ENCODE data around the gene SPEM3. TPM values are rescaled to one million over a fixed set of nuclear protein-coding genes. Genes with fewer than 3 reads are reported as not detected.

The SPEM3 gene
- total RNA-seq, 1 donor from 2014 or later: 0.96 TPM

GRCh38 chr17:7421186-7421585, 7.5 kb upstream of the SPEM3 start:
- DNase-seq (ENCODE audit: low spot score): no peak

GRCh38 chr17:7423679-7424078, 5.0 kb upstream of the SPEM3 start:
- no peak for DNase-seq (ENCODE audit: low spot score)

GRCh38 chr17:7425316-7425715, 3.3 kb upstream of the SPEM3 start, which contains the start of gene SPEM2:
Gene SPEM2, plus strand, starts transcription at chr17:7425616. Its CDS starts 73 bp downstream, at chr17:7425689.
- DNase-seq (ENCODE audit: low spot score): no peak

GRCh38 chr17:7425756-7426155, 2.9 kb upstream of the SPEM3 start:
- no peak for DNase-seq (ENCODE audit: low spot score)

- no peak for DNase-seq (ENCODE audit: low spot score)
Observed at GRCh38 chr17:7426203-7426863, 2.3 kb upstream of the SPEM3 start.

GRCh38 chr17:7426896-7427489, 1.7 kb upstream of the SPEM3 start:
- no peak for DNase-seq (ENCODE audit: low spot score)

GRCh38 chr17:7427549-7427948, 1.1 kb upstream of the SPEM3 start:
- DNase-seq (ENCODE audit: low spot score): no peak

GRCh38 chr17:7429722-7430121, 1.1 kb downstream of the SPEM3 start:
- DNase-seq (ENCODE audit: low spot score): no peak

- DNase-seq (ENCODE audit: low spot score): no peak
Observed at GRCh38 chr17:7431231-7431630, 2.6 kb downstream of the SPEM3 start.

- DNase-seq (ENCODE audit: low spot score): no peak
Observed at GRCh38 chr17:7432296-7432695, 3.6 kb downstream of the SPEM3 start.

- DNase-seq (ENCODE audit: low spot score): no peak
Observed at GRCh38 chr17:7435676-7436555, 7.3 kb downstream of the SPEM3 start.

- DNase-seq (ENCODE audit: low spot score): peak; percentile 78
Observed at GRCh38 chr17:7436556-7437368, 8.1 kb downstream of the SPEM3 start.

- no peak for DNase-seq (ENCODE audit: low spot score)
Observed at GRCh38 chr17:7437369-7437863, 8.8 kb downstream of the SPEM3 start.

GRCh38 chr17:7437950-7438614, 9.4 kb downstream of the SPEM3 start:
- DNase-seq (ENCODE audit: low spot score): peak; percentile 77

GRCh38 chr17:7438656-7439460, 10.2 kb downstream of the SPEM3 start:
- no peak for DNase-seq (ENCODE audit: low spot score)

- no peak for DNase-seq (ENCODE audit: low spot score)
Observed at GRCh38 chr17:7439462-7440112, 10.9 kb downstream of the SPEM3 start, which contains the start of gene FGF11. Gene FGF11, plus strand, starts transcription at chr17:7439512. Its CDS starts 109 bp downstream, at chr17:7439621.

- peak; percentile 58 for DNase-seq (ENCODE audit: low spot score)
Observed at GRCh38 chr17:7440113-7440833, 11.6 kb downstream of the SPEM3 start.

GRCh38 chr17:7440834-7441195, 12.2 kb downstream of the SPEM3 start:
- DNase-seq (ENCODE audit: low spot score): no peak

GRCh38 chr17:7441266-7441665, 12.6 kb downstream of the SPEM3 start:
- DNase-seq (ENCODE audit: low spot score): no peak

Data from umbilical cord (tissue), 2 donors.